GM19043 (cell line): ENCODE measurements around the gene SMG5.
"Not testable (repeated sequence)": the region's sequence is repeated elsewhere in the genome, so short reads cannot be mapped to it uniquely, and the experiment has no call there.

Source experiments
- ATAC-seq: cut with Tn5 transposase; IDR thresholded peaks from one replicate; pipeline ENCODE4 v1.9.1; 2021; ENCODE audit warnings: low read depth; ENCODE audit not compliant: unreplicated experiment

SMG5 gene

GRCh38 chr1:156282479-156283222, at the start of gene SMG5:
Gene SMG5 (minus strand): TSS chr1:156282825. CDS start chr1:156282680, 145 bp downstream.
- peak; percentile 81 for ATAC-seq

GRCh38 chr1:156323179-156323578, 40.6 kb upstream of the SMG5 start:
- not testable (repeated sequence) for ATAC-seq

- ATAC-seq = no peak
These were observed 37.9 kb upstream of the SMG5 start for GRCh38 chr1:156320560-156320959.

- no peak for ATAC-seq
These were observed 37.0 kb upstream of the SMG5 start for GRCh38 chr1:156319664-156320063.

- no peak for ATAC-seq
These were observed 34.3 kb upstream of the SMG5 start for GRCh38 chr1:156316909-156317308.

GRCh38 chr1:156310962-156311361, 28.3 kb upstream of the SMG5 start:
- ATAC-seq = no peak

- no peak for ATAC-seq
These were observed 25.5 kb upstream of the SMG5 start for GRCh38 chr1:156308078-156308477.

GRCh38 chr1:156305215-156305614, 22.6 kb upstream of the SMG5 start:
- ATAC-seq = no peak

GRCh38 chr1:156303241-156303640, 20.6 kb upstream of the SMG5 start:
- no peak for ATAC-seq

GRCh38 chr1:156298852-156299357, 16.3 kb upstream of the SMG5 start, which contains the start of gene VHLL:
Gene VHLL (minus strand): TSS chr1:156299307. CDS start chr1:156299189, 118 bp downstream.
- no peak for ATAC-seq

GRCh38 chr1:156295391-156295947, 12.8 kb upstream of the SMG5 start, which contains the start of gene GLMP:
Gene GLMP (minus strand): TSS chr1:156295679. CDS start chr1:156295645, 34 bp downstream.
- ATAC-seq = no peak

- ATAC-seq = no peak
These were observed 11.3 kb upstream of the SMG5 start for GRCh38 chr1:156293895-156294294.

- ATAC-seq = no peak
These were observed 10.4 kb upstream of the SMG5 start for GRCh38 chr1:156293098-156293434.

GRCh38 chr1:156291226-156292061, 8.8 kb upstream of the SMG5 start:
- ATAC-seq = no peak

- no peak for ATAC-seq
These were observed 7.2 kb upstream of the SMG5 start for GRCh38 chr1:156289857-156290256.

GRCh38 chr1:156286061-156286460, 3.4 kb upstream of the SMG5 start:
- no peak for ATAC-seq

GRCh38 chr1:156285437-156285836, 2.8 kb upstream of the SMG5 start:
- ATAC-seq = no peak

- ATAC-seq = no peak
These were observed 2.1 kb upstream of the SMG5 start for GRCh38 chr1:156284757-156285156.

GRCh38 chr1:156284112-156284511, 1.5 kb upstream of the SMG5 start, which contains the start of gene TMEM79:
Gene TMEM79 (plus strand): TSS chr1:156284325. CDS start chr1:156285227, 902 bp downstream.
- no peak for ATAC-seq

- ATAC-seq = no peak
These were observed 896 bp upstream of the SMG5 start for GRCh38 chr1:156283521-156283920.
